Activated CD8-positive, alpha-beta memory T cell treated with anti-CD3 and anti-CD28 coated beads for 48 hours (primary cell): ENCODE data around the gene SUGCT.
"Not testable (repeated sequence)": the region's sequence is repeated elsewhere in the genome, so short reads cannot be mapped to it uniquely, and the experiment has no call there.

ENCODE experiments used
- DNase-seq, 3 experiments: peaks; one replicate each; pipeline ENCODE4 v3.0.0-alpha.2; 2020; ENCODE audit warnings: low read depth in 2 of 3, low spot score in 2 of 3

The SUGCT gene

DNA sequence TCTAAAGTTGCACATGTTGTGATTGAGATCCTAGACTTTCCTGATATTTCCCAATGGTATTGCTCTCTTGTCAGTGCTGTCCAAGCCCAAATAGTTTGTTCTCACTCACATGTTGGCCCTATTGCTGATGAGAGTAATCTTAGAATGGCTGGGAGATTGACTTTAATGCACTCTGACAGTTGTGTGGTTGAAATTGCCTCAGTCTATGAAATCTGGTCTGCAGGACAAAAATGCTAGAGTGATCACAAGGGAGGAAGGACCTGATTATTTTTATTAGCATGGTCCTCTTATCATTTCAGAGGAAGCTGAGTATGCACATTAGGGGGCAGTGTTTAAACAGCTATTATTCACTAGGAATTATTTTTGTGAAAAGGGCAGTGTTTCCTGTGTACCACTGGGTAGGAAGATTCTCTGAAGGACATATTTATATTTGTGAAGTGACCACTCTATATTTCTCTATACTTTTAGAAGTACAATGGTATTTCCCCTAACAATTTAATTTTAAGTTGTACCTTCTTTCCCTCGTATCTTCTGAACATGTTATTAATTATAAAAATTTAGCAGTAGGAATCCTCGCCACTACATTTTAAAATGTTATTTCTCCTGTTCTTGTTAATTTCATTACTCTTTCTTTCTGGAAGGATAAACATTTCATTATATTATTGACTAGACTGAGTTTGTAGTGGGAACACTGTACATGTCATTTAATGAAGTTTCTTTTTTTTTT is 64.4 kb downstream of the SUGCT start:
- DNase-seq, result no peak

DNA sequence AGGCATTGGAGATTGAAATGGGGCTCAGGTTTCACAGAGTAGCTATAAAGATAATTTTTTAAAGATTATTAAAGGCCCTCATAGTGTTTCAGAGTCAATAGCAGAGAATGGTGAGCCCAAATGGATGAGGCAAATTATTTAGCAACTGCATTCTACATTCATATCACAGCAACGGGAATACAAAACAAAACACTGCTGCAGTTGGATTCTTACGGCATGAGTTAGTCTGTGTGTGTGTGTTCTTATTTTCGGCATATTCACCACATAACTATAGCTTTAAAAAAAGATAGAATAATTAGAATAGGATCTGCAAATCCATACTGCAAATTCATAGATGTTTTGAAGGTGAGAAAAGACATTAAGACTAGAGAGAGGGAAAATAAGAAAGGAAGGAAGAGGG is 66.0 kb downstream of the SUGCT start:
- DNase-seq, result no peak

DNA sequence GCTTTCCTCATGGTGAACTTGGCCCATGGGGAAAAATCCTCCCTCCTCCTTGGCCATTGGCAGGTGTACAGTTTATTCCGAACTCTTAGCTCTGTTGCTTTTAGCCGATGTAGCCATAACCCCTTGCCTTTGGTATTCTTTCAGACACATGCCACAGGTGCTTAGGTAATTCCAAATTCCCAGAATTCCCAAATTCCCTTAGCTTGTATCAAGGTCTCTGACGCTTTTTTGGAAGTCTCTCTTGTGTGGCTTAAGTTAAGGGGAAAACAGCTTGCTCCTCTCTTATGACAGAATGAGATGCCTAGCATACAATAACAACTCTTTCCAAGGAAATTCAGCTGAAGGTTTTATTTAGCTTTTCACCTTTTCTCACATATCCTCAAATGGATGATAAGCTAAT is 68.0 kb downstream of the SUGCT start:
- DNase-seq, result no peak

DNA sequence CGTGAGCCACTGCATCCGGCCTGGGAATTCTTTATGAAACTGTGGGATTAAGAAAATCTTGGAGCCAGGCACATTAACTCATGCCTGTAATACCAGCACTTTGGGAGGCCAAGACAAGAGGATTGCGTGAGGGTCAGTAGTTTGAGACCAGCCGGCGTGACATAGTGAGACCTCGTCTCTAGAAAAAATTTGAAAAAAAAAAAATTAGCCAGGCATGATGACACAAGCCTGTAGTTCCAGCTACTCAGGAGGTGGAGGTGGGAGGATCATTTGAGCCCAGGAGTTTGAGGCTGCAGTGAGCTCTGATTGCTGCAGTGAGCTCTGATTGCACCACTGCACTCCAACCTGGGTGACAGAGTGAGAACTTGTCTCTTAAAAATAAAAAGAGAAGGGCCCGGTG is 69.8 kb downstream of the SUGCT start:
- DNase-seq, result no peak

DNA sequence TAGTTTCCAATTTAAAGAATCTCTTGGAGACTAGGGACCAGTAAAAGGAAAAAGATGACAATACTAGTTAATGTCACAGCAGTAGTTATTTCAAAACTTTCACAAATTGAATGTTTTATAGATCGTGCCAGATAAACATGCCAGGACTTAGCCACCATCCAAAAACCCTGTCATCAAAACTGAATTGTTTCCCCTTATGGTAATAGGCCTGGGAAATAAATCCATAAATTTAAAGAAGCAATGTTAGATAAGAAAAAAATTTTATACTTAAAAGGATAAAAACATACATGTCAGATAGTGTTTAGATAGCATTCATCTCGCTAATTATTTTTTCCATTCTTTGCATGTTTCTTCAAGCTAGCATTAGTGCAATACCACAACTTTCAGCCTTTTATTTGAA is 71.2 kb downstream of the SUGCT start:
- no peak for DNase-seq

DNA sequence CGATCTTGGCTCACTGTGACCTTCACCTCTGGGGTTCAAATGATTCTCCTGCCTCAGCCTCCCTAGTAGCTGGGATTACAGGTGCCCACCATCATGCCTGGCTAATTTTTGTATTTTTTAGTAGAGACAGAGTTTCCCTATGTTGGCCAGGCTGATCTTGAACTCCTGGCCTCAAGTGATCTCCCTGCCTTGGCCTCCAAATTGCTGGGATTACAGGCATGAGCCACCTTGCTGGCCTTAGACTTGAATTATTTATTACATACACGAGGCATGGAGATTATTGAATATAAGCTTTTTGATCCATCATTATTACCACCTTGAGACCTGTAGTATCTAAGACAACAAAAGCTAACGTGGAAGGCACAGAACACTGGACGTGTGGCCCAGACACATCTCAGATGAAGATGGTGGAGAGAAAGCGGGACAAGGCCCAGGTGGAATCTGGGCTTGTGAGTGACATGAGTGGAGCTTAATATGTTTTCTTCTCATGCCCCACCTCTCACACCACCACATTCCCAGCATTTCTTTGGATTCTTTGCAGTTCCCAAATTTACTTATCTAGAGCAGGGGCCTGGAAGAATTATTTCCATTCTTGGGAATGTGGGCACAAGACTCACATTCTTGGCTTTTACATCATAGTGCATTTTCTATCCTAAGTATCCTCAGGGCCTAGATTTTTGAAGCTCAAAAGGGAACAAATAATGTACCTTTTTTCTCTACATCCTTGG is 76.6 kb downstream of the SUGCT start:
- no peak for DNase-seq

DNA sequence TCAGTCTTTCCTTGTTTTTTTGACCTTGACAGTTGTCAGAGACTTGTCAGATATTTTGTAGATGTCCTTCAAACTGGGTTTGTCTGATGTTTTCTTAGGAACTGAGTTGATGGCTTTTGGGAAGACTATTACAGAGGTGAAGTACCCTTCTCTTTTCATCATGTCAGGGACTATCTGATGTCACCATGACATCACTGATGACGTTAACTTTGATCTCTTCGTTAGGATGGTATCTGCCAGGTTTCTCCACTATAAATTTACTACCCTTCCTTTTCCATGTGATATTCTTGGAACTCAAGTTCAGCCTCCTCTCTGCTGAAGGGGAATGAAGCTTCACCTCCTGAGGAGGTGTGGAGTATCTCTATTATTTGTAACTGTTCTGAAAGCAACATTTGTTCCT is 78.5 kb downstream of the SUGCT start:
- no peak for DNase-seq

DNA sequence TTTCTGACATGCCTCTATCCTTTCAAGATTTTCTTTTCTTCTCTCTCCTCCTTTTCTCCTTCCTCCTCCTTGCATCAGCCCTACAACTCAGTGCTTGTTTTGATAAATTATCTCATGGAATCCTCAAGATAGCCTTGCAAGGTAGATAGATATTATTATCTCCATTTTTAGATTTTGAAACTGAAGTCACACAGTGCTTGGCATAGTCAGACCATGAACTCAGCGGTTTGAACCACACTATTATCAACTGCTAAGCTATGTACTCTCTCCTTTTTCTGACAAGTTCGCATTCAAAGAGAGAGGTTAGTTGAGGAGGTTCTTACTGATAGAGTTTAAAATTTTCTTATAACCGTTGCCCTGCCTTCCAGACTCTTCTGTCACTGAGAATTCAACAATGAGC is 79.1 kb downstream of the SUGCT start:
- DNase-seq, result no peak

DNA sequence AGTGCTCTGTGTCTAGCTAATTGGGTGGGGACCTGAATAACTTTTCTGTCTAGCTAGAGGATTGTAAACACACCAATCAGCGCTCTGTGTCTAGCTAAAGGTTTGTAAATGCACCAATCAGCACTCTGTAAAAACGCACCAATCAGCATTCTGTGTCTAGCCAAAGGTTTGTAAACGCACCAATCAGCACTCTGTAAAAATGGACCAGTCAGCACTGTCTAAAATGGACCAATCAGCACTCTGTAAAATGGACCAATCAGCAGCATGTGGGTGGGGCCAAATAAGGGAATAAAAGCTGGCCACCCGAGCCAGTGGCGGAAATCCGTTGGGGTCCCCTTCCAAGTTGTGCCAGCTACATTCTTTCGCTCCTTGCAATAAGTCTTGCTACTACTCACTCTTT is 83.8 kb downstream of the SUGCT start:
- DNase-seq, result not testable (repeated sequence)

DNA sequence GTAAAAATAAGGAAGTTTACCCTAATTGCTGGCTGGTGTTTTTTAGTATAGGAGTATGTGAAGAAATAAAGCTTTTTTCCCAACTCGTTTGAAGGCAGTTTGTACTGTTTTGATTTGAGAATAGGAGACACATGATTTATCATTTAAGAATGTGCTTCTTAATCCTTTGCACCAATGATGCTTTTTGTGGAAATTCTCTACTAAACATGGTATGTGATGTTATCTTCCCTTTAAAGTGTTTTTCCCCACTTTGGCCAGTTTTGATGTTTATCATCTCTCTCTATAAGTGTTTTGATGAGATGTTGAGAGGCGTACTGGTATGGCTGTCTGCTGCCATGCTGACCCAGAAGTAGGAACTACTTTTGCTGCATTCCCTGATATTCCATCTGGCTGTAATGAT is 85.1 kb downstream of the SUGCT start:
- DNase-seq, result no peak

DNA sequence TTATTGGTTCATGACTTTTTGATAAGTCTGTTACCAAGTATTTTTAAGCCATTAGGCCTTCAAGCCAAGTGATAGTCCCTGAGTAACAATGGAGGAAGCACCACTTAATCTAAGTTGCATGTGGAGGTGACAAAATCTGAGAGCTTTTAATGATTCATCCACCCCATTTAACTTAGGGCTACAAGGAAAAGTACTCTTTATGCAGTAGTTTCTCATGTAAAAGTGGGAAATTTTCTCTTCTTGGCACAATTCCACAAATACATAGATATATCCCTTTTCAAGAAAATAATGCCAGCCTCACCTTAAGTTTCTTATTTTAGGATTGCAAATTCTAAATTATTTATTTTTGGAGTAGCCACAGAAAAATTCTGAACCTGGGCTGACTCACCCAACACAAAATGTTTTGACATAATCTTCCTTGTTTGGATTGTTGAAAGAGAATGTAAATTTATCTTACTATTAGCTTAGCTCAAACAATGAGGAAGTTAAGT is 85.7 kb downstream of the SUGCT start:
- DNase-seq, result no peak

DNA sequence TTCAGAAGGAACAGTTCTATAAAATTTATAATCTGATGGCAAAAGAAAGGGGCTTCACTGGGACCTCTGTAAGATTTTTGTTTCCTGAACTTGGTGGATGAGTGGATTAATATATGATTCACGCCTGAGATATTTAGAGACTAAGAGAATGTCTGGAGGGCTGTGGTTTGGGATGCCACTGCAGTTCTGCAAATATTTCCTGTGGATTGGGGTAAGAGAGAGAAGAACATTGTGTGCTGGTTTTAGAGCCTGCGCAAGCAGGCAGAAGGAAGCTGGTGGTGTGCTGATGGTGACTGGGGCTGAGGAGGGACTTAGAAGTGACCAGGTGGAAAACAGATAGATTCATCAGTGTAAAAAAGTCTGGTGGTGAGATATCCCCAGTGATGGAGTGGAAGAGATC is 87.0 kb downstream of the SUGCT start:
- no peak for DNase-seq

DNA sequence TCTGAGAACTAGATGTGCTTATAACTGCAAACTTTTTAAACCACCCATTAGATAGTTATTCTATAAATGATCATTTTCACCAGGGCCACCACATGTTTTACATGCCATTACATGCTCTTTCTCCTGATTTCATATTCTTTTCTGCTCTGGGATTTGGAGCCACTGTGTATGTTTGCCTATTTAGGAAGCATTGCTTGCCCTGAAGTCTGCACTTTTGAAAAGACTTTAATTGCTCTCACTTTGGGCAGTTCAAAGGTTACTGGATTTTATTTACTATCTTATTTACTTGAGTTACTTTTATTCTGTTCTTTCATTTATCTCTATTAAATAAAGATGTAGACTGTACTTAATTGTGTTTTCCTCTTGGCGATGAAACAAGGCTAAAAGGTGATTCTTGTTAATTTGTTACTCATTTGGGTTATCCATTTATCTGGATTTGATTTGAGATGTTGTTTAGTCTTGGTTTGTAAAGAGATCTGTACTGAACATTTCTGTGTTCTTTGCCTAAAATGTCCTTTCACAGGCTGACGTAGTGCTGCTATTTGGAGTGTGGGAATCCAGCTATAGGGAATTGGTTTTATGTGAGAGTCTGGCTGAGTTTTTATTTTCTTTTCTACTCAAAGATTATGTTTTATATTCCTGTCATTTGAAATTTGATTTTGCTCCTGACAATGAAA is 88.8 kb downstream of the SUGCT start:
- DNase-seq, result no peak

DNA sequence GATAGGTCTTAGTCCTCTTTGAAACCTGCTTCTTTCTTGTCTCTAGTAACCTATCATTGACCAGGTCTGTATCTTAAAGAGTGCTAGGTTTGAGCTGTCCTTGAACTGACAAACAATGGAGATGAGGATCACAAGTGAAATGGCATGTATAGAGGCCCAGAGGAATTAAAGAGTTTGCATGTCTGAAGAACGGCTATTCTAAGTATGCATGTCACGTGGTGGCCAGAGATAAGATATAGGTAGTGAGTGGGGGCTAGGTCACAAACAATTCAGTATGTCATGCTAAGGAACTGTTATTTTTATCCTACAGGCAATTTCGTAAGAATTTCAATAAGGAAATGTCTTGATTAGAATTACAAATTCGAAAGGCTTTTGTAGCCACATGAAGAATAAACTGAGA is 95.3 kb downstream of the SUGCT start:
- DNase-seq, result no peak

DNA sequence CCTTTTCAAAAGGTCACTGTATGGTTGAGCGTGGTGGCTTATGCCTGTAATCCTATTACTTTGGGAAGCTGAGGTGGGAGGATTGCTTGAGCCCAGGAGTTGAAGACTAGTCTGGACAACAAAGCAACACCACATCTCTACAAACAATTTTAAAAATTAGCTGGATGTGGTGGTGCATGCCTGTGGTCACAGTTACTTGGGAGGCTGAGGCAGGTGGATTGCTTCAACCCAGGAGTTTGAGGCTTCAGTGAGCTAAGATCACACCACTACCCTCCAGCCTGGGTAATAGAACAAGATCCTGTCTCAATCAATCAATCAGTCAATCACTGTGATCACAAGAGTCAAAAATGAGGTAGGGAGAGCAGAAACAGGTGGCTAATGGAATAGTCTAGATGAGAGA is 97.0 kb downstream of the SUGCT start:
- DNase-seq, result no peak

DNA sequence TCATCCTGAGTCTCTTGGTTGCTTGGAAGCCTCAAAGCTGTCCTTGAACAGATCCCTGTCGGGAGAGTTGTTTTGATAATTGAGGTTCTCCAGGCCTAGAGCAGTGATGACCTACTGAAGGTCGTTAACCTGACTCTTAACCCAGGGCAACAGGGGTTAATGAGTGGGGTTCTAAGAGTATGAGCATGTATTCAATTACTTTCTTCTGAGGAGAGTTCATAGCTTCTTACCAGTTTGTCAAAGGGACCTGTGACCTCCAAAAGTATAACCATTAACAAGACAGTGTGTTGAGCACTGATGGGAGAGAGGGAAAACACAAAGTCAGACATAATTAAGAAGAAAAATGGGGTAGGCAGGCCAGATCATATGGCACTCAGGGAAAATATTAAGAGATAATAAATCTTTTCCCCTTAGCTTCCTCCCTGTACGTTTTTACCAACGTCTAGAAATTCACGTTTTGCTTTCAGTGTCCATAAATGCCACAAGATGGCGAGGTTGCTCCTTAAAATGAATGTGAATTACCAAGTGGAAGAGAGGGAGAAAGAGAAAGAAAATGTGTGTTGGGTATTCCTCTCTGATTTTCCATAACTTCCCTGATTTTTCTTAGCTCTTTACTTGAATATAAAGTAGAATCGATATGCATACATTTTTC is 97.6 kb downstream of the SUGCT start:
- no peak for DNase-seq

DNA sequence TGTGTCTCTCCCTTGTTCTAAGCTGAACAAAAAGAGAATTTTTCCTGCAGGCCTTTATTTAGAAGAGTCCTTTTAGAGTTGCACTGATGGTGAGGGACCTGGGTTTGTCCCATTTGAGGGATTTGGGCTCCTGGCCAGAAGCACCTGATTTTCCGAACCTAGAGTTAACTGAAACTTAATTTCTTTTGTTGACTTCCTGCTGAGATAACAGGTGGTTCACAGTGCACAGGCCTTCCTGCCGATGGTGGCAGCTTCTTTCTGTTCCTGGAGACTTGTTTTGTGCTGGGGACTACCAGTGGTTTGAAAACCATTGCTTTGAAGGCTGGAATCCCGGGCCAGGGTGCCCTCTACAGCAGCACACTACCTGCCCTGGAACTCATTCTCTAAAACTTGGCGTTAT is 99.2 kb downstream of the SUGCT start:
- no peak for DNase-seq

DNA sequence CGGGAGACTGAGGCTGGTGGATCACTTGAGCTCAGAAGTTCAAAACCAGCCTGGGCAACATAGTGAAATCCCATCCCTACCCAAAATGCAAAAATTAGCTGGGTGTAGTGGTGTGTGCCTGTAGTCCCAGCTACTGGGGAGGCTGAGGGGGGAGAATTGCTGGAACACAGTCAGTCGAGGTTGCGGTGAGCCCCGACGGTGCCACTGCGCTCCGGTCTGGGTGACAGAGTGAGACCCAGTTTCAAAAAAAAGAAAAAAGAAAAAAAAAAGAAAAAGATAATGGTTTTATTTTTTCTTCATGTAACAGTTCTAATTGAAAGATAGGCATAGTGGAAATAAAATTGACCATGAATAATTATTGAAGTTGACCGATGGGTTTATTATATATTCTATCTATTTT is 99.9 kb downstream of the SUGCT start:
- DNase-seq, result no peak

DNA sequence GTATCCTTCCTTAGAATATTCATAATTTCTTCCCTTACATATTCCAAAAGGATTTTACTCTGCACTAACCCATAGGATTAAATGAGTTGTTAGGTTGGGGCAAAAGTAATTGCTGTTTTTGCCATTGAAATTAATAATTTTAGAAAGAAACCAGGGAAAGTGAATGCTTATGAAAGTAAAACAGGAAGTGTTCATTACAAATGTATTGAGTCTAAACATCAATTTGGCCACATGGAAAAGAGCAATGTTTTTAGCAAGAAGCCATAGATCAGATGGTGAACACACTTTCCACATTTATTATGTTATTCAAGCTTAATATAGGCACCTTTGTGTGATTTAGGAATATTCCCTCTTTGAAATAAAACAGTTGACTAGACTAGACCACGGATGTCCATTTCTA is 102.9 kb downstream of the SUGCT start:
- no peak for DNase-seq

DNA sequence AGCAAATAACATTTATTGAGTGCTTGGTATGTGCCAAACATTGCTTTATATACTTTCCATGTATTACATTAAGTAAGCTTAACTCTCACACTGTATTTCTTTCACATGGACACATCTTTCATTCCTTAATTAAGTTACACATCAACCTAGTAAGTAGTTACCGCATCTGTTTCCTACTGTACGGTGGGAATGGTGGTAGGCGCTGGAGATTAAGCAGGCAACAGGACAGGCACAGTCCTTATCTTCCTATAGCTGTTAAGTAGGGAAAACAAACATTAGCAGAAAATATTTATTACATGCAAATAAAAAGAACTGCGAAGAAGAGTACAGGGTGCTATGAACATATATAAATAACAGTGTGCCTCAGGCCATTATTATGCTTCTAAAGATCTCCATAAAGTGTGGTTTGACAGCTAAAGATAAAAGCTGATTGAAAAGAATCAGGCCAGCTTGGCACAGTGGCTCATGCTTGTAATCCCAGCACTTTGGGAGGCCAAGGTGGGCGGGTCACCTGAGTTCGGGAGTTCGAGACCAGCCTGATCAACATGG is 105.0 kb downstream of the SUGCT start:
- DNase-seq, result no peak

DNA sequence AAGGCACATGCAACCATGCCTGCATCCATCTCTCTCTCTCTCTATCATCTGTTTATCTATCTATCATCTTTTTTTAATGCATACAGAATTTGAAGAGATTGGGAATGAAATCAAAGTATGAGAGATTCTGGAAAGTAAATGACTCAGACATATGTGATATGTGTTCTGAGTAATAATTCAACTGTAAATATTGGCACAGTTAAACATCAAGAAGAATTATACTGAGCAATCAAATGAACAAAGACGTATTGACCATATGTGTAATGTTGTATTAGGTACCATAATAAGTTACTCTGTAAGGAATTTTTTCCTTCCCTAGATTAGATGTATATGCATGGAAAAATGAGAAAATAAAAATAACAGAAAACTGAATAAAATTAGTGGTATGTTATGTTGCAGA is 108.3 kb downstream of the SUGCT start:
- no peak for DNase-seq
